Measurements from ENCODE around the gene LRP4. TPM values are rescaled to one million over a fixed set of nuclear protein-coding genes. Genes with fewer than 3 reads are reported as not detected.

Gene LRP4
- total and polyA plus RNA-seq, 2 of the 4 experiments (the other 2 are of a cell fraction) = 4.1 to 5.8 TPM

GRCh38 chr11:46958777-46959176 is 40.4 kb upstream of the LRP4 start:
- peaks cover 2% of the 10 kb centered on the region; the same call in 1 of the 2 replicates for H3K9me3 ChIP-seq (ENCODE audit: control insufficient read depth, insufficient read depth, low read length)
- H2AK9ac ChIP-seq (replicated peaks; ENCODE audit: low read depth, low read length, poor library complexity) = no peak overlapping the region
- no CpG with 5 or more reads among the region's 1 CpG for WGBS, 2 experiments (ENCODE audit: extremely low coverage in 2 of 2, insufficient read length in 1 of 2)
- no peak overlapping the region for H2AK5ac ChIP-seq (ENCODE audit: low read depth, low read length)
- in situ Hi-C loops (cut with MboI; ENCODE audit: low sequenced_read_pairs) (no loop called here), intact Hi-C loops (cut with micrococcal nuclease) (no loop called here), dilution Hi-C loops (cut with HindIII; ENCODE audit: low sequenced_read_pairs, unreplicated experiment) (no loop called here)
- H2BK120ac ChIP-seq (ENCODE audit: low read depth, low read length) = no peak overlapping the region
- peaks cover 1% of the 10 kb centered on the region; the same call in 1 of the 2 replicates for H3K36me3 ChIP-seq (ENCODE audit: control insufficient read depth, insufficient read depth, low read length)
- TF ChIP-seq MXI1 (IDR thresholded peaks at IDR 0.05; ENCODE audit: borderline replicate concordance, low read depth, low read length) = no peak
- TF ChIP-seq SMC3 (IDR thresholded peaks at IDR 0.05; ENCODE audit: low read depth, low read length) = no peak
- TF ChIP-seq RFX5 (IDR thresholded peaks at IDR 0.05; ENCODE audit: low read depth, low read length) = no peak
- no peak for TF ChIP-seq RCOR1 (IDR thresholded peaks at IDR 0.05; ENCODE audit: insufficient replicate concordance, low read length)
- no peak for TF ChIP-seq CHD1 (IDR thresholded peaks at IDR 0.05; ENCODE audit: low read depth, low read length)
- TF ChIP-seq RAD21 (IDR thresholded peaks at IDR 0.05; ENCODE audit: low read length) = no peak
- TF ChIP-seq CEBPB (IDR thresholded peaks at IDR 0.05; ENCODE audit: low read depth, low read length) = no peak
- TF ChIP-seq POLR2A (IDR thresholded peaks at IDR 0.05; ENCODE audit: low read depth, low read length) = no peak
- TF ChIP-seq MAZ (IDR thresholded peaks at IDR 0.05; ENCODE audit: borderline replicate concordance, low read depth, low read length) = no peak
- no peak for TF ChIP-seq FOS (IDR thresholded peaks at IDR 0.05; ENCODE audit: low read depth, low read length)
- TF ChIP-seq, protein P1, sequence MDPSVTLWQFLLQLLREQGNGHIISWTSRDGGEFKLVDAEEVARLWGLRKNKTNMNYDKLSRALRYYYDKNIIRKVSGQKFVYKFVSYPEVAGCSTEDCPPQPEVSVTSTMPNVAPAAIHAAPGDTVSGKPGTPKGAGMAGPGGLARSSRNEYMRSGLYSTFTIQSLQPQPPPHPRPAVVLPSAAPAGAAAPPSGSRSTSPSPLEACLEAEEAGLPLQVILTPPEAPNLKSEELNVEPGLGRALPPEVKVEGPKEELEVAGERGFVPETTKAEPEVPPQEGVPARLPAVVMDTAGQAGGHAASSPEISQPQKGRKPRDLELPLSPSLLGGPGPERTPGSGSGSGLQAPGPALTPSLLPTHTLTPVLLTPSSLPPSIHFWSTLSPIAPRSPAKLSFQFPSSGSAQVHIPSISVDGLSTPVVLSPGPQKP (IDR thresholded peaks at IDR 0.05; ENCODE audit: borderline replicate concordance, low read depth, low read length) = no peak
- no peak for TF ChIP-seq BHLHE40 (IDR thresholded peaks at IDR 0.05; ENCODE audit: low read depth, low read length)
- TF ChIP-seq CTCF (conservative IDR thresholded peaks at IDR 0.05; ENCODE audit: low read depth, low read length) = no peak
- TF ChIP-seq MAFK (IDR thresholded peaks at IDR 0.05; ENCODE audit: low read depth, low read length) = no peak
- no peak for TF ChIP-seq NFE2L2 (IDR thresholded peaks at IDR 0.05; ENCODE audit: low read depth, low read length)
- TF ChIP-seq, protein P2, sequence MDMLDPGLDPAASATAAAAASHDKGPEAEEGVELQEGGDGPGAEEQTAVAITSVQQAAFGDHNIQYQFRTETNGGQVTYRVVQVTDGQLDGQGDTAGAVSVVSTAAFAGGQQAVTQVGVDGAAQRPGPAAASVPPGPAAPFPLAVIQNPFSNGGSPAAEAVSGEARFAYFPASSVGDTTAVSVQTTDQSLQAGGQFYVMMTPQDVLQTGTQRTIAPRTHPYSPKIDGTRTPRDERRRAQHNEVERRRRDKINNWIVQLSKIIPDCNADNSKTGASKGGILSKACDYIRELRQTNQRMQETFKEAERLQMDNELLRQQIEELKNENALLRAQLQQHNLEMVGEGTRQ (IDR thresholded peaks at IDR 0.05; ENCODE audit: low read depth, low read length) = no peak
- no peak overlapping the region for H2AFZ ChIP-seq (replicated peaks; ENCODE audit: low read length, poor library complexity)
- BruUV-seq (replicated peaks) = no TSS peak
- no peak overlapping the region for H2BK20ac ChIP-seq (ENCODE audit: low read depth, low read length)
- H3K4me1 ChIP-seq (ENCODE audit: control insufficient read depth, insufficient read depth, low read length) = no peaks in the 10 kb centered on the region
- no peak overlapping the region for H3K9ac ChIP-seq (ENCODE audit: low read depth, low read length)
- no peak overlapping the region for H3K4me2 ChIP-seq (ENCODE audit: low read depth, low read length)
- H3K4me3 ChIP-seq (ENCODE audit: insufficient read depth, low read depth, low read length) = no peak overlapping the region
- ChIA-PET CTCF (no interaction called here), POLR2A (ENCODE audit: unreplicated experiment) (interaction anchor here (0.7 kb wide), 1 partner anchor 163 kb away, joined by 3 read pairs; no protein-coding TSS in a partner anchor)
- no peak overlapping the region for H4K8ac ChIP-seq (ENCODE audit: low read depth in 2 of 2, low read length in 2 of 2)
- H3K27ac ChIP-seq (ENCODE audit: insufficient read depth, low read length) = no peak overlapping the region
- H2BK5ac ChIP-seq (ENCODE audit: low read depth, low read length, poor library complexity, severe bottlenecking) = no peak overlapping the region
- H3K18ac ChIP-seq (ENCODE audit: low read depth, low read length) = no peak overlapping the region
- H3K56ac ChIP-seq (ENCODE audit: extremely low read depth, insufficient read depth, low read length) = no peak overlapping the region
- no peak for ATAC-seq (ENCODE audit: low read depth)
- no peak overlapping the region for H4K91ac ChIP-seq (ENCODE audit: insufficient read depth, low read depth, low read length)
- H3K9me1 ChIP-seq (ENCODE audit: insufficient read depth, low read length) = no peaks in the 10 kb centered on the region
- no peak for DNase-seq
- H4K5ac ChIP-seq (ENCODE audit: low read depth, low read length) = no peak overlapping the region
- H3K27me3 ChIP-seq (ENCODE audit: control insufficient read depth, insufficient read depth, low read length) = no peaks in the 10 kb centered on the region
- no peak overlapping the region for H3K23ac ChIP-seq (ENCODE audit: low read depth, low read length)
- no peak overlapping the region for H3K4ac ChIP-seq (ENCODE audit: low read depth, low read length)
- H2BK15ac ChIP-seq (ENCODE audit: low read depth, low read length) = no peak overlapping the region
- H3K79me1 ChIP-seq (ENCODE audit: low read depth in 1 of 2, low read length in 2 of 2) = peaks cover 3 to 5% of the 10 kb centered on the region in 2 experiments; a peak in 3 of 4 replicates
- no peaks in the 10 kb centered on the region for H4K20me1 ChIP-seq (ENCODE audit: insufficient read depth, low read length)
- H3K14ac ChIP-seq (replicated peaks; ENCODE audit: low read depth, low read length) = no peak overlapping the region
